HepG2 (cell line): ENCODE results near the gene AP1S3. TPM values are rescaled to one million over a fixed set of nuclear protein-coding genes. Genes with fewer than 3 reads are reported as not detected.

Source experiments
- BCL6 ChIP-seq: IDR thresholded peaks from 2 replicates; pipeline ENCODE4 v1.6.1; 2016; ENCODE audit warnings: missing genetic modification reagents, missing compliant biosample characterization
- FOXO1 ChIP-seq: sonication (generic); formaldehyde crosslinking; IDR thresholded peaks from 2 replicates; pipeline ENCODE4 v1.4.0; 2020; ENCODE audit warnings: missing genetic modification reagents
- IRF2 ChIP-seq: IDR thresholded peaks from 2 replicates; pipeline ENCODE4 v1.6.1; 2018; ENCODE audit warnings: missing genetic modification reagents, missing compliant biosample characterization
- ISX ChIP-seq: sonication (generic); formaldehyde crosslinking; conservative IDR thresholded peaks from 2 replicates; pipeline ENCODE4 v1.5.0; 2020; ENCODE audit warnings: missing genetic modification reagents
- KAT2B ChIP-seq: fragments of 150-350 bp; IDR thresholded peaks from 2 replicates; pipeline ENCODE4 v1.6.1; 2014; ENCODE audit warnings: low read depth, low read length, borderline replicate concordance
- KLF16 ChIP-seq, 2 experiments: sonication (generic) in 1 of 2; formaldehyde crosslinking in 1 of 2; IDR thresholded peaks; 2 replicates each; pipeline versions ENCODE4 v1.6.1 to v1.8.0; 2016 to 2023; ENCODE audit warnings: missing genetic modification reagents in 2 of 2, missing compliant biosample characterization in 1 of 2
- NFIC ChIP-seq: IDR thresholded peaks from 2 replicates; pipeline ENCODE4 v1.6.1; 2012; ENCODE audit warnings: mild to moderate bottlenecking, low read length, inconsistent platforms
- SOX6 ChIP-seq, 2 experiments: fragments of 450-650 bp in 1 of 2; sonication (generic) in 1 of 2; formaldehyde crosslinking in 1 of 2; IDR thresholded peaks; 2 replicates each; pipeline versions ENCODE4 v1.4.0 to v1.6.1; 2017 to 2020; ENCODE audit warnings: antibody characterized with exemption in 1 of 2, mild to moderate bottlenecking in 1 of 2, missing genetic modification reagents in 1 of 2
- SP140L ChIP-seq: sonication (generic); formaldehyde crosslinking; IDR thresholded peaks from 2 replicates; pipeline ENCODE4 v1.4.0; 2020; ENCODE audit warnings: missing genetic modification reagents, borderline replicate concordance
- ZNF644 ChIP-seq: IDR thresholded peaks from 2 replicates; pipeline ENCODE4 v1.6.1; 2016; ENCODE audit warnings: low read depth
- ZNF816 ChIP-seq: sonication (generic); formaldehyde crosslinking; IDR thresholded peaks from 2 replicates; pipeline ENCODE4 v1.8.0; 2022; ENCODE audit warnings: missing genetic modification reagents, mild to moderate bottlenecking, borderline replicate concordance
- ZNF83 ChIP-seq: sonication (generic); formaldehyde crosslinking; IDR thresholded peaks from 2 replicates; pipeline ENCODE4 v1.4.0; 2020; ENCODE audit warnings: missing genetic modification reagents, mild to moderate bottlenecking, borderline replicate concordance
- ZSCAN20 ChIP-seq: sonication (generic); formaldehyde crosslinking; IDR thresholded peaks from 2 replicates; pipeline ENCODE4 v1.4.0; 2020; ENCODE audit warnings: missing genetic modification reagents, mild to moderate bottlenecking, borderline replicate concordance
- ZSCAN9 ChIP-seq: IDR thresholded peaks from 2 replicates; pipeline ENCODE4 v1.6.1; 2016; ENCODE audit warnings: borderline replicate concordance
- polyA plus RNA-seq, 8 experiments: library from polyadenylated mRNA; depleted of rRNA in 3 of 8; stranded (reverse) in 7 of 8; unstranded in 1 of 8; fragments of >200 nt; fragmentation: Illumina TruSeq in 4 of 8; extraction: Trizol in 4 of 8; gene quantifications; 2 replicates each; pipeline versions ENCODE4 v1.2.1 to v1.2.3, GENCODE V29; 2011 to 2016; ENCODE audit warnings: low read depth in 4 of 8, missing spikeins in 1 of 8, mixed read lengths in 1 of 8; ENCODE audit not compliant: insufficient read depth in 1 of 8
- total RNA-seq, 5 experiments: library from RNA; depleted of rRNA; stranded (reverse); fragments of >200 nt; fragmentation: Illumina TruSeq; extraction: Trizol; gene quantifications; 2 replicates each; pipeline ENCODE4 v1.2.3, GENCODE V29; 2016; ENCODE audit warnings: low read depth in 1 of 5
- TF ChIP-seq, protein P1 (sequence below): sonication (generic); formaldehyde crosslinking; conservative IDR thresholded peaks from 2 replicates; pipeline ENCODE4 v1.4.0; 2020; ENCODE audit warnings: mild to moderate bottlenecking, missing genetic modification reagents, moderate library complexity
- TF ChIP-seq, protein P2 (sequence below): sonication (generic); formaldehyde crosslinking; IDR thresholded peaks from 2 replicates; pipeline ENCODE4 v1.4.0; 2020; ENCODE audit warnings: mild to moderate bottlenecking, missing genetic modification reagents
- TF ChIP-seq, protein P3 (sequence below): sonication (generic); formaldehyde crosslinking; IDR thresholded peaks from 2 replicates; pipeline ENCODE4 v1.5.0; 2020; ENCODE audit warnings: mild to moderate bottlenecking, missing genetic modification reagents, moderate library complexity
- TF ChIP-seq, protein P4 (sequence below): sonication (generic); formaldehyde crosslinking; IDR thresholded peaks from 2 replicates; pipeline ENCODE4 v1.4.0; 2020; ENCODE audit warnings: missing genetic modification reagents

The AP1S3 gene
- total and polyA plus RNA-seq, 2 of the 13 experiments (the other 11 are each of a cell fraction or from before 2014, with no cell fraction given): 3.0 to 16.3 TPM

DNA sequence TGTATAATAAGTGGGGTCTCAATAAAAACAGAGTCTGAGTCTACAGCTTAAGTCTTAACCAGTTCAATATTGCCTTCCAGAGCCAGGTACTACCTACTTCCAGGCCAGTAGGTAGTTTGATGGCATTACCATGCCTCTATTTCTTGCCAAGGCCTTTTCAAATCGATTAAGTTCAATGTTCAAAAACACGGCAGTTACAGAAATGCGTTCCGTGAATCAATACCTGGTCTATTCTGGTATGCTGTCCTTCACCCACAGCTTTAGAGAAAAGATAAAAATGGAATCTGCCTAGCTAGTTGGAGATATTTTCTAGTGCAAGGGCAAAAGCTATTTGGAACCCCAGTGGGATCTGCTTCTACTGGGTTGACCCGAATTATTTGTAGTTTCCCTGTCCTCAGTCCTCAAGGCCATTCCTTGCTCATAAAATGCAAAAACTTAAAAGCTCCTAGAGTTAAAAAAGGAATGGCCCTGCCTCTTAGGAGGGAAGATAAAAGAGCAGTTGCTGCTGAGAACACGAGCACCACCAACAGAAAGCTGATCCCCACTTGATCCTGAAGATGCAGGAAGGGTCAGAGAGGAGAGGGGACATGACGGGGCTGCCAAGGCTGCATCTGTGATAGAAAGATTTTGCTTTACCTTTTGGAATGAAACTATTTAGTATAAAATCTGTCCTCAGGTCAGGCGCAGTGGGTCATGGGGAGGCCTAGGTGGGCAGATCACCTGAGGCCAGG lies 125.6 kb downstream of the AP1S3 start (continued):
- TF ChIP-seq, protein P1, sequence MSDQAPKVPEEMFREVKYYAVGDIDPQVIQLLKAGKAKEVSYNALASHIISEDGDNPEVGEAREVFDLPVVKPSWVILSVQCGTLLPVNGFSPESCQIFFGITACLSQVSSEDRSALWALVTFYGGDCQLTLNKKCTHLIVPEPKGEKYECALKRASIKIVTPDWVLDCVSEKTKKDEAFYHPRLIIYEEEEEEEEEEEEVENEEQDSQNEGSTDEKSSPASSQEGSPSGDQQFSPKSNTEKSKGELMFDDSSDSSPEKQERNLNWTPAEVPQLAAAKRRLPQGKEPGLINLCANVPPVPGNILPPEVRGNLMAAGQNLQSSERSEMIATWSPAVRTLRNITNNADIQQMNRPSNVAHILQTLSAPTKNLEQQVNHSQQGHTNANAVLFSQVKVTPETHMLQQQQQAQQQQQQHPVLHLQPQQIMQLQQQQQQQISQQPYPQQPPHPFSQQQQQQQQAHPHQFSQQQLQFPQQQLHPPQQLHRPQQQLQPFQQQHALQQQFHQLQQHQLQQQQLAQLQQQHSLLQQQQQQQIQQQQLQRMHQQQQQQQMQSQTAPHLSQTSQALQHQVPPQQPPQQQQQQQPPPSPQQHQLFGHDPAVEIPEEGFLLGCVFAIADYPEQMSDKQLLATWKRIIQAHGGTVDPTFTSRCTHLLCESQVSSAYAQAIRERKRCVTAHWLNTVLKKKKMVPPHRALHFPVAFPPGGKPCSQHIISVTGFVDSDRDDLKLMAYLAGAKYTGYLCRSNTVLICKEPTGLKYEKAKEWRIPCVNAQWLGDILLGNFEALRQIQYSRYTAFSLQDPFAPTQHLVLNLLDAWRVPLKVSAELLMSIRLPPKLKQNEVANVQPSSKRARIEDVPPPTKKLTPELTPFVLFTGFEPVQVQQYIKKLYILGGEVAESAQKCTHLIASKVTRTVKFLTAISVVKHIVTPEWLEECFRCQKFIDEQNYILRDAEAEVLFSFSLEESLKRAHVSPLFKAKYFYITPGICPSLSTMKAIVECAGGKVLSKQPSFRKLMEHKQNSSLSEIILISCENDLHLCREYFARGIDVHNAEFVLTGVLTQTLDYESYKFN (CRISPR knock-in tag): peak; percentile 49
- TF ChIP-seq, protein P2, sequence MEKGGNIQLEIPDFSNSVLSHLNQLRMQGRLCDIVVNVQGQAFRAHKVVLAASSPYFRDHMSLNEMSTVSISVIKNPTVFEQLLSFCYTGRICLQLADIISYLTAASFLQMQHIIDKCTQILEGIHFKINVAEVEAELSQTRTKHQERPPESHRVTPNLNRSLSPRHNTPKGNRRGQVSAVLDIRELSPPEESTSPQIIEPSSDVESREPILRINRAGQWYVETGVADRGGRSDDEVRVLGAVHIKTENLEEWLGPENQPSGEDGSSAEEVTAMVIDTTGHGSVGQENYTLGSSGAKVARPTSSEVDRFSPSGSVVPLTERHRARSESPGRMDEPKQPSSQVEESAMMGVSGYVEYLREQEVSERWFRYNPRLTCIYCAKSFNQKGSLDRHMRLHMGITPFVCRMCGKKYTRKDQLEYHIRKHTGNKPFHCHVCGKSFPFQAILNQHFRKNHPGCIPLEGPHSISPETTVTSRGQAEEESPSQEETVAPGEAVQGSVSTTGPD: peak; percentile 88
- TF ChIP-seq ZNF83 (no peak), ZSCAN9 (no peak), NFIC (0 out of 2 replicates have a peak, but pooled peaks have one; percentile 58), ZNF644 (CRISPR knock-in tag) (peak; percentile 30; the same call in 1 of the 2 replicates), KLF16 (CRISPR knock-in tag; IDR thresholded peaks at IDR 0.05) (peak in 1 of 2 experiments; percentile 37; a peak in 1 of 4 replicates), BCL6 (peak; percentile 38; the same call in 1 of the 2 replicates), ZNF816 (0 out of 2 replicates have a peak, but pooled peaks have one; percentile 9), ZSCAN20 (CRISPR knock-in tag) (peak; percentile 49; the same call in 1 of the 2 replicates), ISX (CRISPR knock-in tag) (no peak), IRF2 (no peak), KAT2B (peak; percentile 98), SOX6 (IDR thresholded peaks at IDR 0.05) (no peak), SOX6 (CRISPR knock-in tag; IDR thresholded peaks at IDR 0.05) (peak; percentile 45; the same call in 1 of the 2 replicates), FOXO1 (CRISPR knock-in tag) (peak; percentile 34; the same call in 1 of the 2 replicates), SP140L (no peak)
- TF ChIP-seq, protein P3, sequence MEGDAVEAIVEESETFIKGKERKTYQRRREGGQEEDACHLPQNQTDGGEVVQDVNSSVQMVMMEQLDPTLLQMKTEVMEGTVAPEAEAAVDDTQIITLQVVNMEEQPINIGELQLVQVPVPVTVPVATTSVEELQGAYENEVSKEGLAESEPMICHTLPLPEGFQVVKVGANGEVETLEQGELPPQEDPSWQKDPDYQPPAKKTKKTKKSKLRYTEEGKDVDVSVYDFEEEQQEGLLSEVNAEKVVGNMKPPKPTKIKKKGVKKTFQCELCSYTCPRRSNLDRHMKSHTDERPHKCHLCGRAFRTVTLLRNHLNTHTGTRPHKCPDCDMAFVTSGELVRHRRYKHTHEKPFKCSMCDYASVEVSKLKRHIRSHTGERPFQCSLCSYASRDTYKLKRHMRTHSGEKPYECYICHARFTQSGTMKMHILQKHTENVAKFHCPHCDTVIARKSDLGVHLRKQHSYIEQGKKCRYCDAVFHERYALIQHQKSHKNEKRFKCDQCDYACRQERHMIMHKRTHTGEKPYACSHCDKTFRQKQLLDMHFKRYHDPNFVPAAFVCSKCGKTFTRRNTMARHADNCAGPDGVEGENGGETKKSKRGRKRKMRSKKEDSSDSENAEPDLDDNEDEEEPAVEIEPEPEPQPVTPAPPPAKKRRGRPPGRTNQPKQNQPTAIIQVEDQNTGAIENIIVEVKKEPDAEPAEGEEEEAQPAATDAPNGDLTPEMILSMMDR (CRISPR knock-in tag): no peak
- TF ChIP-seq, protein P4, sequence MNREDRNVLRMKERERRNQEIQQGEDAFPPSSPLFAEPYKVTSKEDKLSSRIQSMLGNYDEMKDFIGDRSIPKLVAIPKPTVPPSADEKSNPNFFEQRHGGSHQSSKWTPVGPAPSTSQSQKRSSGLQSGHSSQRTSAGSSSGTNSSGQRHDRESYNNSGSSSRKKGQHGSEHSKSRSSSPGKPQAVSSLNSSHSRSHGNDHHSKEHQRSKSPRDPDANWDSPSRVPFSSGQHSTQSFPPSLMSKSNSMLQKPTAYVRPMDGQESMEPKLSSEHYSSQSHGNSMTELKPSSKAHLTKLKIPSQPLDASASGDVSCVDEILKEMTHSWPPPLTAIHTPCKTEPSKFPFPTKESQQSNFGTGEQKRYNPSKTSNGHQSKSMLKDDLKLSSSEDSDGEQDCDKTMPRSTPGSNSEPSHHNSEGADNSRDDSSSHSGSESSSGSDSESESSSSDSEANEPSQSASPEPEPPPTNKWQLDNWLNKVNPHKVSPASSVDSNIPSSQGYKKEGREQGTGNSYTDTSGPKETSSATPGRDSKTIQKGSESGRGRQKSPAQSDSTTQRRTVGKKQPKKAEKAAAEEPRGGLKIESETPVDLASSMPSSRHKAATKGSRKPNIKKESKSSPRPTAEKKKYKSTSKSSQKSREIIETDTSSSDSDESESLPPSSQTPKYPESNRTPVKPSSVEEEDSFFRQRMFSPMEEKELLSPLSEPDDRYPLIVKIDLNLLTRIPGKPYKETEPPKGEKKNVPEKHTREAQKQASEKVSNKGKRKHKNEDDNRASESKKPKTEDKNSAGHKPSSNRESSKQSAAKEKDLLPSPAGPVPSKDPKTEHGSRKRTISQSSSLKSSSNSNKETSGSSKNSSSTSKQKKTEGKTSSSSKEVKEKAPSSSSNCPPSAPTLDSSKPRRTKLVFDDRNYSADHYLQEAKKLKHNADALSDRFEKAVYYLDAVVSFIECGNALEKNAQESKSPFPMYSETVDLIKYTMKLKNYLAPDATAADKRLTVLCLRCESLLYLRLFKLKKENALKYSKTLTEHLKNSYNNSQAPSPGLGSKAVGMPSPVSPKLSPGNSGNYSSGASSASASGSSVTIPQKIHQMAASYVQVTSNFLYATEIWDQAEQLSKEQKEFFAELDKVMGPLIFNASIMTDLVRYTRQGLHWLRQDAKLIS (CRISPR knock-in tag): no peak
